ENCODE results near the gene CRY2. TPM values are rescaled to one million over a fixed set of nuclear protein-coding genes. Genes with fewer than 3 reads are reported as not detected.
A peak's percentile ranks its signal among the peaks of the same experiment; 100 is the strongest.

Gene CRY2
- total and polyA plus RNA-seq, 2 of the 13 experiments (the other 11 are each of a cell fraction or from before 2014, with no cell fraction given), result 10.1 to 12.2 TPM

DNA sequence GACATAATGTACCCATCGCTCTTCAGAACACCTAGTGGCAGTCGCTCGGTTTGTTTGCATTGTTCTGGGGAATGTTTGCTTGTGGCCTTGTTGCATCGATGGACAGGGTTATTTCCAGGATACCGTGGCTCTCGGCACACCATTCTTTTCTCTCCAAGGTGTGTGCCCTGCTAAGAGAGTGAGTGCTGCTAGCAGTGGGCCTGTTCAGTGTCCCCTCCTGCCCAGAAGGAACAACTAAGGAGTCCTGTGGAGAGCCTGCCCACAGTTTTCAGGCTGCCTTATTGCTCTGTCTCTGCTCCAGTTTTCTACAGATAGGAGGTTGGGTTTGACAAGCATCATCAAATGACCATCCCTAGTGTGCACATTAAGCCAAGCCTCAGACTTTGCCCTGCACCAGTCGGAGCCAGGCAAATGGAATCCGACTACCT, 1.4 kb downstream of the CRY2 start (continued):
- TF ChIP-seq CEBPZ (IDR thresholded peaks at IDR 0.05; ENCODE audit: low read length) (no peak), DRAP1 (CRISPR knock-in tag; IDR thresholded peaks at IDR 0.05) (no peak), ELF3 (CRISPR knock-in tag; IDR thresholded peaks at IDR 0.05) (peak; percentile 40; the same call in 1 of the 2 replicates), GPN1 (CRISPR knock-in tag; IDR thresholded peaks at IDR 0.05; ENCODE audit: borderline replicate concordance) (no peak), SOX13 (IDR thresholded peaks at IDR 0.05) (peak; percentile 51), SOX13 (CRISPR knock-in tag; conservative IDR thresholded peaks at IDR 0.05 in 1 of 2, IDR thresholded peaks at IDR 0.05 in 1 of 2) (peak in 1 of 2 experiments; percentile 79; a peak in 2 of 4 replicates), ATF4 (CRISPR knock-in tag; IDR thresholded peaks at IDR 0.05) (no peak), PHF21A (CRISPR knock-in tag; IDR thresholded peaks at IDR 0.05) (peak; percentile 56; the same call in 1 of the 2 replicates), ZBTB37 (CRISPR knock-in tag; IDR thresholded peaks at IDR 0.05) (no peak), GABPA (IDR thresholded peaks at IDR 0.05; ENCODE audit: low read depth, low read length) (no peak), GABPA (CRISPR knock-in tag; IDR thresholded peaks at IDR 0.05; ENCODE audit: low read depth) (no peak), ZFP37 (CRISPR knock-in tag; IDR thresholded peaks at IDR 0.05; ENCODE audit: borderline replicate concordance) (no peak), ZNF567 (CRISPR knock-in tag; IDR thresholded peaks at IDR 0.05; ENCODE audit: borderline replicate concordance) (no peak), ZNF605 (CRISPR knock-in tag; IDR thresholded peaks at IDR 0.05) (0 out of 2 replicates have a peak, but pooled peaks have one; percentile 33)
- TF ChIP-seq, protein P1, sequence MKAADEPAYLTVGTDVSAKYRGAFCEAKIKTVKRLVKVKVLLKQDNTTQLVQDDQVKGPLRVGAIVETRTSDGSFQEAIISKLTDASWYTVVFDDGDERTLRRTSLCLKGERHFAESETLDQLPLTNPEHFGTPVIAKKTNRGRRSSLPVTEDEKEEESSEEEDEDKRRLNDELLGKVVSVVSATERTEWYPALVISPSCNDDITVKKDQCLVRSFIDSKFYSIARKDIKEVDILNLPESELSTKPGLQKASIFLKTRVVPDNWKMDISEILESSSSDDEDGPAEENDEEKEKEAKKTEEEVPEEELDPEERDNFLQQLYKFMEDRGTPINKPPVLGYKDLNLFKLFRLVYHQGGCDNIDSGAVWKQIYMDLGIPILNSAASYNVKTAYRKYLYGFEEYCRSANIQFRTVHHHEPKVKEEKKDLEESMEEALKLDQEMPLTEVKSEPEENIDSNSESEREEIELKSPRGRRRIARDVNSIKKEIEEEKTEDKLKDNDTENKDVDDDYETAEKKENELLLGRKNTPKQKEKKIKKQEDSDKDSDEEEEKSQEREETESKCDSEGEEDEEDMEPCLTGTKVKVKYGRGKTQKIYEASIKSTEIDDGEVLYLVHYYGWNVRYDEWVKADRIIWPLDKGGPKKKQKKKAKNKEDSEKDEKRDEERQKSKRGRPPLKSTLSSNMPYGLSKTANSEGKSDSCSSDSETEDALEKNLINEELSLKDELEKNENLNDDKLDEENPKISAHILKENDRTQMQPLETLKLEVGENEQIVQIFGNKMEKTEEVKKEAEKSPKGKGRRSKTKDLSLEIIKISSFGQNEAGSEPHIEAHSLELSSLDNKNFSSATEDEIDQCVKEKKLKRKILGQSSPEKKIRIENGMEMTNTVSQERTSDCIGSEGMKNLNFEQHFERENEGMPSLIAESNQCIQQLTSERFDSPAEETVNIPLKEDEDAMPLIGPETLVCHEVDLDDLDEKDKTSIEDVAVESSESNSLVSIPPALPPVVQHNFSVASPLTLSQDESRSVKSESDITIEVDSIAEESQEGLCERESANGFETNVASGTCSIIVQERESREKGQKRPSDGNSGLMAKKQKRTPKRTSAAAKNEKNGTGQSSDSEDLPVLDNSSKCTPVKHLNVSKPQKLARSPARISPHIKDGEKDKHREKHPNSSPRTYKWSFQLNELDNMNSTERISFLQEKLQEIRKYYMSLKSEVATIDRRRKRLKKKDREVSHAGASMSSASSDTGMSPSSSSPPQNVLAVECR (CRISPR knock-in tag; IDR thresholded peaks at IDR 0.05; ENCODE audit: borderline replicate concordance), result peak; percentile 26; the same call in 1 of the 2 replicates
- TF ChIP-seq, protein P2, sequence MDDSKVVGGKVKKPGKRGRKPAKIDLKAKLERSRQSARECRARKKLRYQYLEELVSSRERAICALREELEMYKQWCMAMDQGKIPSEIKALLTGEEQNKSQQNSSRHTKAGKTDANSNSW (CRISPR knock-in tag; IDR thresholded peaks at IDR 0.05; ENCODE audit: borderline replicate concordance), result no peak
- TF ChIP-seq, protein P3, sequence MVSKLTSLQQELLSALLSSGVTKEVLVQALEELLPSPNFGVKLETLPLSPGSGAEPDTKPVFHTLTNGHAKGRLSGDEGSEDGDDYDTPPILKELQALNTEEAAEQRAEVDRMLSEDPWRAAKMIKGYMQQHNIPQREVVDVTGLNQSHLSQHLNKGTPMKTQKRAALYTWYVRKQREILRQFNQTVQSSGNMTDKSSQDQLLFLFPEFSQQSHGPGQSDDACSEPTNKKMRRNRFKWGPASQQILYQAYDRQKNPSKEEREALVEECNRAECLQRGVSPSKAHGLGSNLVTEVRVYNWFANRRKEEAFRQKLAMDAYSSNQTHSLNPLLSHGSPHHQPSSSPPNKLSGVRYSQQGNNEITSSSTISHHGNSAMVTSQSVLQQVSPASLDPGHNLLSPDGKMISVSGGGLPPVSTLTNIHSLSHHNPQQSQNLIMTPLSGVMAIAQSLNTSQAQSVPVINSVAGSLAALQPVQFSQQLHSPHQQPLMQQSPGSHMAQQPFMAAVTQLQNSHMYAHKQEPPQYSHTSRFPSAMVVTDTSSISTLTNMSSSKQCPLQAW (CRISPR knock-in tag; IDR thresholded peaks at IDR 0.05), result no peak

All from HepG2 (cell line).